Endothelial cell of umbilical vein (primary cell): Measurements from ENCODE around the gene EGFL6. TPM values are rescaled to one million over a fixed set of nuclear protein-coding genes. Genes with fewer than 3 reads are reported as not detected.

Experiments
- BruUV-seq: library from RNA; stranded (reverse); fragments of 400-500 nt; replicated peaks from 2 replicates; lab custom pipeline; 2021; lab: Mats Ljungman, UMichigan
- CTCF ChIA-PET: fragments of 300-600, 350-600 bp; sonication (Branson Sonifier 250); formaldehyde crosslinking; loops from one replicate; lab custom pipeline; 2021; ENCODE audit warnings: antibody characterized with exemption, inconsistent platforms; lab: Charles Lee
- POLR2A ChIA-PET: fragments of 300-600, 350-600 bp; sonication (Branson Sonifier 250); formaldehyde crosslinking; loops from one replicate; lab custom pipeline; 2021; ENCODE audit warnings: antibody characterized with exemption, inconsistent platforms; lab: Charles Lee
- DNase-seq: peaks from one replicate; pipeline ENCODE4 v3.0.0-alpha.2; 2011; ENCODE audit warnings: low read depth, low spot score
- FAIRE-seq: peaks from 2 replicates; lab custom pipeline; 2011; peaks lifted over from hg19 to GRCh38; lab: Jason Lieb, UNC
- H2AFZ ChIP-seq: 2 replicates; pipeline ENCODE4 v1.6.0; 2012; ENCODE audit warnings: low read depth, low read length, control low read depth, inconsistent platforms
- H3K27ac ChIP-seq: 2 replicates; pipeline ENCODE4 v1.5.1; 2011; ENCODE audit warnings: low read depth, mild to moderate bottlenecking, control low read depth, low read length, moderate library complexity; ENCODE audit not compliant: insufficient read depth
- H3K27me3 ChIP-seq, 2 experiments: 2 replicates each; pipeline versions ENCODE4 v1.6.0 to v1.6.1; 2011; ENCODE audit warnings: low read length in 2 of 2, mixed read lengths in 1 of 2; ENCODE audit not compliant: control insufficient read depth in 2 of 2, insufficient read depth in 2 of 2
- H3K36me3 ChIP-seq, 2 experiments: 2 replicates in 1 of 2; 3 replicates in 1 of 2; pipeline ENCODE4 v1.5.1; 2011; ENCODE audit warnings: low read length in 2 of 2, mild to moderate bottlenecking in 1 of 2, moderate library complexity in 1 of 2; ENCODE audit not compliant: control insufficient read depth in 2 of 2, insufficient read depth in 2 of 2; ENCODE audit errors: extremely low read depth in 1 of 2
- H3K4me1 ChIP-seq: 3 replicates; pipeline ENCODE4 v1.5.1; 2011; ENCODE audit warnings: mild to moderate bottlenecking, low read length; ENCODE audit not compliant: control insufficient read depth, insufficient read depth; ENCODE audit errors: extremely low read depth
- H3K4me2 ChIP-seq: 2 replicates; pipeline ENCODE4 v1.6.1; 2011; ENCODE audit warnings: low read length, control low read depth, mixed read lengths; ENCODE audit not compliant: insufficient read depth
- H3K4me3 ChIP-seq, 3 experiments: fragments of 200-600 bp in 1 of 3; sonication (generic), shearing (Covaris generic) in 1 of 3; replicated peaks in 1 of 3; 2 replicates each; pipeline ENCODE4 v1.5.1; 2011 to 2016; ENCODE audit warnings: control low read depth in 3 of 3, low read length in 3 of 3, mild to moderate bottlenecking in 2 of 3, inconsistent platforms in 1 of 3, low read depth in 1 of 3, moderate library complexity in 1 of 3; ENCODE audit not compliant: insufficient read depth in 1 of 3
- H3K79me2 ChIP-seq: 2 replicates; pipeline ENCODE4 v1.6.0; 2012; ENCODE audit warnings: low read length, inconsistent platforms; ENCODE audit not compliant: control insufficient read depth, insufficient read depth
- H3K9ac ChIP-seq: replicated peaks from 2 replicates; pipeline ENCODE3; 2011; ENCODE audit warnings: low read length, control low read depth; ENCODE audit not compliant: insufficient read depth; ENCODE audit errors: extremely low read depth
- H3K9me1 ChIP-seq: replicated peaks from 3 replicates; pipeline ENCODE4 v1.6.0; 2011; ENCODE audit warnings: mild to moderate bottlenecking, low read length; ENCODE audit not compliant: control insufficient read depth, insufficient read depth; ENCODE audit errors: extremely low read depth
- H3K9me3 ChIP-seq: replicated peaks from 2 replicates; pipeline ENCODE4 v1.5.1; 2012; ENCODE audit warnings: low read length, inconsistent platforms; ENCODE audit not compliant: control insufficient read depth, insufficient read depth
- H4K20me1 ChIP-seq: replicated peaks from 2 replicates; pipeline ENCODE3; 2011; ENCODE audit warnings: mild to moderate bottlenecking, low read length; ENCODE audit not compliant: control insufficient read depth, insufficient read depth; ENCODE audit errors: extremely low read depth
- CTCF ChIP-seq, 2 donors: IDR thresholded peaks; 1 replicate in 1 of 2; 2 replicates in 1 of 2; pipeline ENCODE4 v1.5.1; 2011; ENCODE audit warnings: low read length in 2 of 2, mild to moderate bottlenecking in 2 of 2, moderate library complexity in 2 of 2, control low read depth in 1 of 2, inconsistent platforms in 1 of 2, low read depth in 1 of 2; ENCODE audit not compliant: insufficient read depth in 1 of 2; ENCODE audit errors: extremely low read depth in 1 of 2
- EZH2 ChIP-seq: IDR thresholded peaks from 2 replicates; pipeline ENCODE4 v1.6.1; 2012; ENCODE audit warnings: borderline replicate concordance, low read depth, mild to moderate bottlenecking, moderate library complexity, low read length, inconsistent platforms; ENCODE audit not compliant: severe bottlenecking
- FOS ChIP-seq: IDR thresholded peaks from 2 replicates; pipeline ENCODE4 v1.6.1; 2011; ENCODE audit warnings: mild to moderate bottlenecking, low read length, moderate library complexity, borderline replicate concordance; ENCODE audit not compliant: insufficient read depth
- GATA2 ChIP-seq: IDR thresholded peaks from 2 replicates; pipeline ENCODE4 v1.7.0; 2011; ENCODE audit warnings: low read depth, mild to moderate bottlenecking, moderate library complexity, mixed read lengths, low read length; ENCODE audit not compliant: insufficient read length, insufficient read depth
- JUN ChIP-seq: IDR thresholded peaks from 2 replicates; pipeline ENCODE4 v1.6.1; 2011; ENCODE audit warnings: borderline replicate concordance, low read depth; ENCODE audit not compliant: insufficient read length, insufficient read depth
- MAX ChIP-seq: IDR thresholded peaks from 2 replicates; pipeline ENCODE4 v1.6.1; 2011; ENCODE audit not compliant: insufficient read depth, insufficient read length
- MYC ChIP-seq: IDR thresholded peaks from one replicate; pipeline ENCODE4 v1.6.1; 2011; ENCODE audit warnings: mild to moderate bottlenecking, low read depth, low read length
- POLR2A ChIP-seq: IDR thresholded peaks from 2 replicates; pipeline ENCODE4 v1.6.1; 2012; ENCODE audit warnings: low read depth, mild to moderate bottlenecking, control low read depth, low read length
- POLR2AphosphoS5 ChIP-seq: IDR thresholded peaks from 2 replicates; pipeline ENCODE4 v1.6.1; 2012; ENCODE audit warnings: low read depth, mild to moderate bottlenecking, control low read depth, low read length, moderate library complexity; ENCODE audit not compliant: insufficient read depth
- dilution Hi-C: fragments of 300-500 bp; cut with MboI; formaldehyde crosslinking; loops from one replicate; pipeline ENCODE4 v1.15.0; 2019; ENCODE audit warnings: low sequenced_read_pairs; ENCODE audit not compliant: extremely low pct_ligation_motif_present
- intact Hi-C: fragments of 100-400 bp; cut with micrococcal nuclease; formaldehyde crosslinking; loops from one replicate; pipeline ENCODE4 v1.10.0; 2022
- polyA plus RNA-seq, 4 experiments: library from polyadenylated mRNA; depleted of rRNA in 3 of 4; stranded (reverse) in 3 of 4; unstranded in 1 of 4; fragments of >200 nt; gene quantifications; 2 replicates each; pipeline versions ENCODE4 v1.2.1 to v1.2.3, GENCODE V29; 2011 to 2012; ENCODE audit warnings: missing spikeins in 1 of 4
- total RNA-seq: library from RNA; stranded (reverse); gene quantifications from 2 replicates; pipeline ENCODE4 v1.2.3, GENCODE V29; 2021

Gene EGFL6
- total and polyA plus RNA-seq, 2 donors (not counting 3 experiments of a cell fraction or from before 2014, with no cell fraction given) = not detected

- dilution Hi-C loops = no loop called here
- intact Hi-C loops = no loop called here
- FAIRE-seq (no peak), DNase-seq (no peak)
- Histone ChIP-seq H4K20me1 (no peaks in the 10 kb centered on the region), H3K79me2 (no peaks in the 10 kb centered on the region), H3K4me3 (no peak overlapping the region), H3K9me1 (no peaks in the 10 kb centered on the region), H3K4me1 (no peaks in the 10 kb centered on the region), H3K4me2 (no peak overlapping the region), H3K27ac (no peak overlapping the region), H3K36me3 (no peaks in the 10 kb centered on the region), H3K9me3 (no peaks in the 10 kb centered on the region), H2AFZ (no peak overlapping the region), H3K9ac (no peak overlapping the region), H3K27me3 (peaks cover 0 to 2% of the 10 kb centered on the region in 2 experiments)
- CTCF ChIA-PET = no interaction called here
- BruUV-seq = no TSS peak
- POLR2A ChIA-PET = no interaction called here
- TF ChIP-seq POLR2A (no peak), MYC (no peak), POLR2AphosphoS5 (no peak), JUN (no peak), GATA2 (no peak), MAX (no peak), EZH2 (no peak), FOS (no peak), CTCF (IDR thresholded peaks at IDR 0.05; ENCODE audit: extremely low read depth in 1 of 2, insufficient read depth in 1 of 2, low read depth in 1 of 2, low read length in 2 of 2) (no peak)
These were observed 28.5 kb downstream of the EGFL6 start for GRCh38 chrX:13597874-13598273.
